Measurements from ENCODE around the gene HEBP2.

HEBP2 gene

GRCh38 chr6:138397128-138398122, 6.6 kb upstream of the HEBP2 start:
- DNase-seq, result peak; percentile 23

GRCh38 chr6:138400326-138400725, 3.7 kb upstream of the HEBP2 start:
- DNase-seq, result no peak

GRCh38 chr6:138401960-138402837, 1.8 kb upstream of the HEBP2 start:
- DNase-seq, result no peak

DNA sequence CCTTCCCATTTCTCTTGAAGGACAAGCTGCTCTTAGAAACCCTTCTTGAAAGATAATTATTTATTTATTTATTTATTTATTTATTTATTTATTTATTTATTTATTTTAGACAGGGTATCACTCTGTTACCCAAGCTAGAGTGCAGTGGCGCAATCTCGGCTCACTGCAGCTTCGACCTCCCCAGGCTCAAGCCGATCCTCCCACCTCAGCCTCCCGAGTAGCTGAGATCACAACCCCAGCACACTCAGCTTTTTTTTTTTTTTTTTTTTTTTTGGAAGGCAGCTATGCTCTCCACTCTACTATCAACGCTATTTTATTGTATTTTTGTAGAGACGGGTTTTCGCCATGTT, 1.2 kb upstream of the HEBP2 start:
- DNase-seq, result no peak

DNA sequence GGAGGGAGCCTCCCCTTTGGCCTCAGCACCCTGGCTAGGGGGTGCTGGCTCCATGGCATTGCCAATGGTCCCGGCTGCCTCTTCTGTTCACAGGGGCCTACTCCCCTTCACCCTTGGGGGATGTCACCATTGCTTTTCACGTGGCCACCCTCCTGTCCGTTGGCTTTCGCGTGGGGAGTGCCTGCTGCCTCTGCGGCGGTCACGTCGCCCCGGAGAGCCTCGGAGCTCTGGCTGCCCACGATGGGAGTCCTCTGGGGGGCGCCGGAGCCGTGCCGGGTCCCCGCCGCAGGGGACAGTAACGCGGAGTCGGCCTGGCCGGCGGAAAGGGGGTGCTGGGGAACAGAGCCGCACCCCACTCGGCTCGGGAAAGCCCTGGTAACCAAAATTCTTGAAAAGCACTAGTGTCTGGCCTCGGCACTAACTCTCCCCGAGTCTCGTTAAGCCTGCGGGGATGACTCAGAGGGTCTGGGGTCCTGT, 661 bp upstream of the HEBP2 start:
- DNase-seq, result peak; percentile 29

- no peak for DNase-seq
Measured at GRCh38 chr6:138404666-138405337, 779 bp downstream of the HEBP2 start.

GRCh38 chr6:138405816-138406413, 1.9 kb downstream of the HEBP2 start:
- DNase-seq, result no peak

DNA sequence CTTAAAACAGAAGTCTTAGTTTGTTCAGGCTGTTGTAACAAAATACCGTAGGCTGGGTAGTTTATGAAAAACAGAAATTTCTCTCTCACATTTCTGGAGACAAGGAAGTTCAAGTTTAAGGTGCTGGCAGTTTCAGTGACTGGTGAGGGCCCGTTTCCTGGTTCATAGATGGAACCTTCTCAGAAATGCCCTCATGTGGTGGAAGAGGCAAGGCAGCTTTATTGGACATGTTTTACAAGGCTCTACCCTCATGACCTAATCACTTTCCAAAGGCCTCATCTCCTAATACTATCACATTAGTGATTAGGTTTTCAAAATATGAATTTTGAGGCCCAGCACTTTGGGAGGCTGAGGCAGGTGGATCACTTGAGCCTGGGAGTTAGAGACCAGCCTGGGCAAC, 2.4 kb downstream of the HEBP2 start:
- DNase-seq, result no peak

DNA sequence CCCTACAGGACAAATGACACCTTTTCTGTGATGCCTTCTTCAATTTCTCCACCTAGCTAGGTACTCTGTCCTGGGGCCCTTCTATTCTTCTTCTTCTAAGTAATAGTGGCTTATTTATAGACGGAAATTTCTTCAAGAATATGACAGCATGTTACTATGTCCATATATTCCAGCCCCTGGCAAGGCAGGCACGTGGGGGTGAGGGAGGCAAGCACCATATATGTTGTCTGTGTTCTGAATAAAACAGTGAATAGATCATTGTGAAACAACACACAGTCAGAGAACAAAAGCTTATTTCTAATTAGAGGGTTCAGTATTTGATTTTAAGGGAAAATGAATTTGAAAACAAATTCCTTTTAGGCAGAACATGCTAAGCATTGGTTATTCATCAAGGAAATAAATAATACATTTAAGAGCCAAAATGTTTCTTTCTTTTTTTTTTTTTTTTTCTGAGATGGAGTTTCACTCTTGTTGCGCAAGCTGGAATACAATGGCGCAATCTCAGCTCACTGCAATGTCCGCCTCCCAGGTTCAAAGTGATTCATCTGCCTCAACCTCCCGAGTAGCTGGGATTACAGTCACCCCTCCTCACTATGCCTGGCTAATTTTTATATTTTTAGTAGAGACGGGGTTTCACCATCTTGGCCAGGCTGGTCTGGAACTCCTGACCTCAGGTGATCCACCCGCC, 6.2 kb downstream of the HEBP2 start:
- DNase-seq, result peak; percentile 50

- DNase-seq, result peak; percentile 87
Measured at GRCh38 chr6:138410972-138411880, 7.2 kb downstream of the HEBP2 start.

DNA sequence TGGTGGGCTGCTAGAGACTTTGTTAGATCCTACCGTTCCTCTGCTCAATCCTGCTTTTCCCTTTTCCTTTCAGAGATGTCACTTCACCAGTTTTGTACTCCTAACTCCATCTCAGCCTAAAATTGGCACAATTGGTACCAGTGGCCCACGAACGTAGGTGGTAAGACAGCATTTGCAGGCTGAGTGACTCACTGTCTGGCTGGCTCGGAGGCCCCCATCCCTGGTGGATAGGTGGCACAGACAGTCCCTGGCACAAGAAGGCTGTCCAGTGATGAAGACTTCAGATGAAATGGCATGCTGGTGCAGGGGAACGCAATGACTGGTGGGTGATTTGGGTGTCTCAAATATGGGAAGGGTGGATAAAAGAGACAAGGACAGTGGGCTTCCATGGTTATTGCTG, 11.1 kb downstream of the HEBP2 start:
- DNase-seq, result no peak

- DNase-seq, result no peak
Measured at GRCh38 chr6:138416206-138416605, 12.2 kb downstream of the HEBP2 start.

- DNase-seq, result no peak
Measured at GRCh38 chr6:138417493-138418117, 13.6 kb downstream of the HEBP2 start.

DNA sequence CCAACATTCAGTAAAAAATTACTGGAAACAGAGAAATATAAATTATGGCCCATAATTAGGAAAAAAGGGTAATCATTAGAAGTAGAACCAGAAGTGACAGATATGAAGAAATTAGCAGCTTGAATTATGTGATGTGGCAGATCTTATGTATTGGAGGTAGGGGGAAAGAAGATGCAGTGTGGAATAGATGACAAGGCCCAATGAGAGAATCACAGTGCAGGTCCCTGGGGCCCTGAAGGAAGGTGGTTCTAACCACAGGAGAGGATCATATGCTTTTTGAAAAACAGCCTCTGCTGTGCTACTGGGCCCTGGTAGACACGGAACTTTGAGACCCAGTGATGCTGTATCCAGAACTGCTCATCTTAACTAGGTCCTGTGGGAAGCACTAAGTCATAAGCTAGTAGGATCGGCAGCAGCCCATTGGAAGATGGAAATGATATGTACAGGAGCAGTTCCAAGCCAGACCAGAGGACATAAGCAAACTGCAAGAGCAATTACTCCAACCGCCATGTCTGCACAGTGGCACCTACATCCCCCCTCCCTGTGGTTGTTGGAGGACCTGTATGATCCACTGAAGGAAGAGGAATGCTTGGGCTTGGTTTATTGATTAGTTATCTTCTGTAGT, 14.2 kb downstream of the HEBP2 start:
- no peak for DNase-seq

DNA sequence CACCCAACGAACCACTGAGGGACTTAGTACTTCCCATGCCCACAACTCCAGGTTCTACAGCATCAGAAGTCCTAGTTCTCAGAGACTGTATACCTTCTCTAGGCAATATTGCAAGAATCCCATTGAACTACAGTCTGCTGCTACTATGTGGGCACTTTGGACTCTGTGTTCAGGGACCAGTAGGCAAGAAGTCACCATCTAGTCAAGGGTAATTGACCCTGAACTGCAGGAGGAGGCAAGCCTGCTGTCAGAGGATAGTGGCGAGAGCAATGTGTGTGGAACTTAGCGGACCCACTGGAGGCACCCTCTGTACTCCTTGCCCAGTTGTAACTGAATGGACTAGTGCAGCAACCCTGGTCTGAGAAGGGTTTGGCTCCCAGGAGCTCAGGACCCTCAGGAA, 15.7 kb downstream of the HEBP2 start:
- DNase-seq, result no peak

DNA sequence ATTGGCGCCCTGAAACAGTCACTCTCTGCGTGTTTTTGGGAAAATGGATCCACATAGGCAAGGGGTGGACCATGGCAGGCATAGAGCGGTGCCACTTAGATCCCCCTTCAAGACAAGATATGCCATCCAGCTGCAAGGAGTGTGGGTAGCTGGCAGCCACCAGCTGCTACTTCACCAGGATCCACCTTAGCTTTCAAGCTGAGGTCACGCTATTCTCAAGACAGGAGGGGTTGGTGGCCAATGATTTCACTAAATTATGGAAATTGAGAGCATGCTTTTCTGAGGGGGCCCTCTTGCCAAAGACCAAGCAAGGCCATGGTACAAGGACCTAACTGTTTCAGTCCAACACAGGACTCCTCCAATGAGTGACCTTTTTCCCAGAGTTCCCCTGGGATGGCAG, 16.3 kb downstream of the HEBP2 start:
- DNase-seq, result no peak

DNA sequence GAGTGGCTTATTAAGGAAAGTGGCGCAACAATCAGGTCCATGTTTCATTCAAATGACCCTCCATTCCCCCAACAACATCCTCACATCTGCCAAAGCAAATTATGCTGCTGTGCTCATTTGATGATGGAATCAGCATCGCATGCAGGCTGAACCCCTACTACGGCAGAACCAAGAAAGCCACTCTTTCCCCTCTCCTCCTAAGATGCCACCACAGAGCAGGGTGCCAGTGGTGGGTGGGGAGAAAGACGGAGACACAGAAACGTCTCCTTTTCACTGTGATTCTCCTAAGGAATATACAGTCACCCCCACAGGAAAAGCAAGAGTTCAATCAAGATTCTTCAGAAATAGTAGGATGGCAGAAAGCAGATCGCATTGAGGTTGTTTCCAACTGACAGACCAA, 17.1 kb downstream of the HEBP2 start:
- no peak for DNase-seq

- DNase-seq, result no peak
Measured at GRCh38 chr6:138421608-138422007, 17.6 kb downstream of the HEBP2 start.

- no peak for DNase-seq
Measured at GRCh38 chr6:138422861-138423260, 18.8 kb downstream of the HEBP2 start.
